OCI-LY1 (cell line): ENCODE measurements around the gene SH3BGR.

Source experiments
- H2AFZ ChIP-seq: fragments of 200-600 bp; sonication (generic), shearing (Covaris generic); 2 replicates; pipeline ENCODE4 v1.6.0; 2014; ENCODE audit warnings: antibody characterized with exemption, mild to moderate bottlenecking, low read length
- H3F3A ChIP-seq: fragments of 200-600 bp; sonication (generic), shearing (Covaris generic); 2 replicates; pipeline ENCODE4 v1.6.0; 2014; ENCODE audit warnings: mild to moderate bottlenecking, antibody characterized with exemption, low read length, moderate library complexity; ENCODE audit not compliant: insufficient read depth
- H3K27ac ChIP-seq: fragments of 200-600 bp; sonication (generic); 2 replicates; pipeline ENCODE4 v1.5.1; 2014; ENCODE audit warnings: low read length, mixed run types, mild to moderate bottlenecking, low read depth; ENCODE audit not compliant: poor library complexity, severe bottlenecking
- H3K27me3 ChIP-seq: fragments of 200-600 bp; sonication (generic); 2 replicates; pipeline ENCODE4 v1.6.0; 2014; ENCODE audit warnings: antibody characterized with exemption, mild to moderate bottlenecking, low read length, moderate library complexity; ENCODE audit not compliant: insufficient read depth
- H3K36me3 ChIP-seq: fragments of 200-600 bp; sonication (generic); 2 replicates; pipeline ENCODE4 v1.6.1; 2014; ENCODE audit warnings: mild to moderate bottlenecking, antibody characterized with exemption, low read length, moderate library complexity, mixed read lengths; ENCODE audit not compliant: insufficient read depth
- H3K4me1 ChIP-seq: fragments of 200-600 bp; sonication (generic); 2 replicates; pipeline ENCODE4 v1.5.1; 2014; ENCODE audit warnings: mild to moderate bottlenecking, low read length, moderate library complexity; ENCODE audit not compliant: insufficient read depth, severe bottlenecking
- H3K4me2 ChIP-seq: fragments of 200-600 bp; sonication (generic), shearing (Covaris generic); 2 replicates; pipeline ENCODE4 v1.6.1; 2014; ENCODE audit warnings: low read length
- H3K4me3 ChIP-seq: fragments of 200-600 bp; sonication (generic); 2 replicates; pipeline ENCODE4 v1.5.1; 2014; ENCODE audit warnings: low read length, low read depth, mild to moderate bottlenecking, mixed read lengths; ENCODE audit not compliant: poor library complexity, severe bottlenecking
- H3K79me2 ChIP-seq: fragments of 200-600 bp; shearing (Covaris generic); 2 replicates; pipeline ENCODE4 v1.6.1; 2016; ENCODE audit warnings: mixed run types, low read length, mixed read lengths; ENCODE audit not compliant: insufficient read depth
- H3K9ac ChIP-seq: fragments of 200-600 bp; sonication (generic), shearing (Covaris generic); 2 replicates; pipeline ENCODE4 v1.6.1; 2014; ENCODE audit warnings: mild to moderate bottlenecking, low read length, mixed read lengths
- H3K9me2 ChIP-seq: fragments of 200-600 bp; sonication (generic), shearing (Covaris generic); 2 replicates; pipeline ENCODE4 v1.6.1; 2014; ENCODE audit warnings: low read depth, mild to moderate bottlenecking, low read length, mixed read lengths
- H3K9me3 ChIP-seq: fragments of 200-600 bp; shearing (Covaris generic); 2 replicates; pipeline ENCODE4 v1.6.1; 2014; ENCODE audit warnings: low read length, mixed read lengths
- H4K20me1 ChIP-seq: fragments of 200-600 bp; sonication (generic), shearing (Covaris generic); 2 replicates; pipeline ENCODE4 v1.6.0; 2016; ENCODE audit warnings: mild to moderate bottlenecking, low read length; ENCODE audit not compliant: insufficient read depth
- EZH2 ChIP-seq: fragments of 200-600 bp; sonication (generic), shearing (Covaris generic); IDR thresholded peaks from 2 replicates; pipeline ENCODE4 v1.8.0; 2017; ENCODE audit warnings: borderline replicate concordance, mixed run types, mild to moderate bottlenecking, antibody characterized with exemption, low read length, moderate library complexity, mixed read lengths
- TF ChIP-seq, protein P1 (sequence below): fragments of 200-600 bp; sonication (generic), shearing (Covaris generic); IDR thresholded peaks from 2 replicates; pipeline ENCODE4 v1.5.1; 2017; ENCODE audit warnings: mild to moderate bottlenecking, antibody characterized with exemption, low read length, moderate library complexity, mixed read lengths

The SH3BGR gene

DNA sequence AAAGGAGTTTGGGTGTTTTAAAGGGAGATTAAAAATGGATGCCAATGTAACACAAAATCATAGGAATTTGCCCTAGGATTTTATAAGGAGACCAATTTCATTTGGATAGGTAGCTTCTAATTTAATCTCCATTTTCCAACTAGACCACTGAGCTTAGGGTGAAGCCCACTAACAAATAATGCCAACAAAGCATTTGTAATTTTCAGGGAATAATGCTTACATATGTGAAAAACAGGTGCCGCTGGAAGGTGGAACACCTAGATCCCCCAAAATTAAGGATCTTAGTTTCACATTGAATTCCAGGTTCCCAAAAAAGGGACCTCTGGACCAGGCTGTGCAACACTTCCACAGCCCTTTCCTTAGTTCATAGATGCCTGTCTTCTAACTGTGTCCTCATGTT, 94.8 kb downstream of the SH3BGR start:
- Histone ChIP-seq H3K4me3 (no peak overlapping the region), H3K27ac (no peak overlapping the region), H3K9me3 (no peaks in the 10 kb centered on the region), H3K27me3 (no peaks in the 10 kb centered on the region), H3K36me3 (no peaks in the 10 kb centered on the region), H3K4me2 (no peak overlapping the region), H3F3A (no peaks in the 10 kb centered on the region), H3K9ac (no peak overlapping the region), H3K79me2 (no peaks in the 10 kb centered on the region), H3K9me2 (no peaks in the 10 kb centered on the region), H4K20me1 (no peaks in the 10 kb centered on the region), H3K4me1 (no peaks in the 10 kb centered on the region), H2AFZ (no peak overlapping the region)
- TF ChIP-seq EZH2: no peak
- TF ChIP-seq, protein P1, sequence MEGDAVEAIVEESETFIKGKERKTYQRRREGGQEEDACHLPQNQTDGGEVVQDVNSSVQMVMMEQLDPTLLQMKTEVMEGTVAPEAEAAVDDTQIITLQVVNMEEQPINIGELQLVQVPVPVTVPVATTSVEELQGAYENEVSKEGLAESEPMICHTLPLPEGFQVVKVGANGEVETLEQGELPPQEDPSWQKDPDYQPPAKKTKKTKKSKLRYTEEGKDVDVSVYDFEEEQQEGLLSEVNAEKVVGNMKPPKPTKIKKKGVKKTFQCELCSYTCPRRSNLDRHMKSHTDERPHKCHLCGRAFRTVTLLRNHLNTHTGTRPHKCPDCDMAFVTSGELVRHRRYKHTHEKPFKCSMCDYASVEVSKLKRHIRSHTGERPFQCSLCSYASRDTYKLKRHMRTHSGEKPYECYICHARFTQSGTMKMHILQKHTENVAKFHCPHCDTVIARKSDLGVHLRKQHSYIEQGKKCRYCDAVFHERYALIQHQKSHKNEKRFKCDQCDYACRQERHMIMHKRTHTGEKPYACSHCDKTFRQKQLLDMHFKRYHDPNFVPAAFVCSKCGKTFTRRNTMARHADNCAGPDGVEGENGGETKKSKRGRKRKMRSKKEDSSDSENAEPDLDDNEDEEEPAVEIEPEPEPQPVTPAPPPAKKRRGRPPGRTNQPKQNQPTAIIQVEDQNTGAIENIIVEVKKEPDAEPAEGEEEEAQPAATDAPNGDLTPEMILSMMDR: no peak

DNA sequence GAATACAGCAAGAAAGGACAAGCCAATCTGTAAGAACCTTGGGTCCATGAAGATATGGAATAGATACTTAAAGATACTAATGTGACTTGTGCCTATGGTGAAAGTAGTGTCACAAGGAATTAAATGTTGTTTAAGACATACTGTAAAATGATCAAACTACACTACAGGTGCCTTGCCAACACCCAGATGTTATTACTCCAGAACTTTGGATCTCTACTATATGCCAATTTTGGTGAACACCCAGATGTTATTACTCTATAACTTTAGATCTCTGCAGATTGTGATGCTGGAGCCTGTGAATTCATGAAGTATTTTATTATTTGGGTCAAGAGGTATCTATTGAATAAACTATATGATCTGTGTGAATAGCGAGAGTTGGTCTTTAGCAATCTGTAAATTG, 101.1 kb downstream of the SH3BGR start:
- Histone ChIP-seq H3K79me2 (no peaks in the 10 kb centered on the region), H3F3A (no peaks in the 10 kb centered on the region), H3K4me3 (no peak overlapping the region), H3K9me3 (no peaks in the 10 kb centered on the region), H3K27ac (no peak overlapping the region), H4K20me1 (no peaks in the 10 kb centered on the region), H3K4me2 (no peak overlapping the region), H2AFZ (no peak overlapping the region), H3K9me2 (no peaks in the 10 kb centered on the region), H3K9ac (no peak overlapping the region), H3K27me3 (no peaks in the 10 kb centered on the region), H3K4me1 (no peaks in the 10 kb centered on the region), H3K36me3 (no peaks in the 10 kb centered on the region)
- no peak for TF ChIP-seq EZH2
- TF ChIP-seq, protein P1: no peak

DNA sequence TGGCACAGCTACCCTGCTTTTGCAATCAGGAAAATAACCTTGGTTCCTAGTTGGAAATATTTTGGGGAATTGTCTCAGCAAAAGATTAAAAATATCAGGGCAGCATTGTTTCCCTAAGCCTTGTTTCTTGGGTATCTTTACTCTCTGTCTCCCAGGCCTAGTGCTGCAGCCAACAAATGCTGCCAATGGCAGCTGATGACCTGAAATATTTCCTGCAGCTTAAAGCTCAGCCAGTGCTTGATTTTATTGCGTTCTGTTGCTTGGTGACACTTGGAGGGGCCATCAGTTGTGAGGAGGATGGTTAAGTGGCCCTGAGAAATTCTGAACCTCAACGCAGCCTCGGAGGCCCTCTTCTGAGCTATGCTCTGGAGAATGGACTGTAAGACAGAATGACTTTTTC, 101.6 kb downstream of the SH3BGR start:
- H3K79me2 ChIP-seq: no peaks in the 10 kb centered on the region
- no peaks in the 10 kb centered on the region for H3K27me3 ChIP-seq
- no peaks in the 10 kb centered on the region for H3K9me3 ChIP-seq
- no peaks in the 10 kb centered on the region for H3K4me1 ChIP-seq
- H2AFZ ChIP-seq: no peak overlapping the region
- no peaks in the 10 kb centered on the region for H3K36me3 ChIP-seq
- no peaks in the 10 kb centered on the region for H3F3A ChIP-seq
- no peak overlapping the region for H3K27ac ChIP-seq
- H4K20me1 ChIP-seq: no peaks in the 10 kb centered on the region
- H3K4me2 ChIP-seq: no peak overlapping the region
- TF ChIP-seq EZH2: no peak
- TF ChIP-seq, protein P1: no peak
- H3K4me3 ChIP-seq: no peak overlapping the region
- no peaks in the 10 kb centered on the region for H3K9me2 ChIP-seq
- no peak overlapping the region for H3K9ac ChIP-seq
